ENCODE data around the gene PILRA. TPM values are rescaled to one million over a fixed set of nuclear protein-coding genes. Genes with fewer than 3 reads are reported as not detected.

PILRA gene
- total and polyA plus RNA-seq, 4 donors: 1.5 to 3.5 (median 3.1) TPM

- Histone ChIP-seq H3K27me3 (ENCODE audit: control insufficient read depth in 4 of 4, insufficient read depth in 4 of 4, low read length in 3 of 4) (no peaks in the 10 kb centered on the region), H3K4me1 (ENCODE audit: control insufficient read depth in 4 of 4, insufficient read depth in 4 of 4, low read length in 3 of 4) (no peaks in the 10 kb centered on the region), H3K4me3 (ENCODE audit: low read depth in 1 of 3, low read length in 3 of 3) (no peak overlapping the region), H3K9ac (ENCODE audit: low read depth in 1 of 2, low read length in 2 of 2) (no peak overlapping the region), H3K27ac (ENCODE audit: low read depth in 1 of 2, low read length in 2 of 2) (no peak overlapping the region), H3K36me3 (ENCODE audit: control insufficient read depth in 4 of 4, insufficient read depth in 3 of 4, low read depth in 1 of 4, low read length in 3 of 4) (no peaks in the 10 kb centered on the region), H3K9me3 (ENCODE audit: control insufficient read depth in 4 of 4, low read length in 3 of 4) (no peaks in the 10 kb centered on the region)
- DNase-seq (ENCODE audit: low spot score): no peak
- WGBS: 85% methylated on average over 2 of the region's 2 CpGs
- TF ChIP-seq NR2F2 (IDR thresholded peaks at IDR 0.05): no peak
These were observed 14.4 kb downstream of the PILRA start for GRCh38 chr7:100387695-100388094.

- H3K36me3 ChIP-seq (ENCODE audit: control insufficient read depth in 4 of 4, insufficient read depth in 3 of 4, low read depth in 1 of 4, low read length in 3 of 4): no peaks in the 10 kb centered on the region
These were observed 16.3 kb downstream of the PILRA start for GRCh38 chr7:100389437-100390088.

GRCh38 chr7:100390286-100391009 lies 17.2 kb downstream of the PILRA start:
- WGBS: 78% methylated on average over 3 of the region's 3 CpGs
- no peak overlapping the region for H3K9ac ChIP-seq (ENCODE audit: low read depth in 1 of 2, low read length in 2 of 2)
- H3K4me1 ChIP-seq (ENCODE audit: control insufficient read depth in 4 of 4, insufficient read depth in 4 of 4, low read length in 3 of 4): no peaks in the 10 kb centered on the region
- H3K27me3 ChIP-seq (ENCODE audit: control insufficient read depth in 4 of 4, insufficient read depth in 4 of 4, low read length in 3 of 4): no peaks in the 10 kb centered on the region
- H3K4me3 ChIP-seq (ENCODE audit: low read depth in 1 of 3, low read length in 3 of 3): no peak overlapping the region
- no peak overlapping the region for H3K27ac ChIP-seq (ENCODE audit: low read depth in 1 of 2, low read length in 2 of 2)
- no peaks in the 10 kb centered on the region for H3K9me3 ChIP-seq (ENCODE audit: control insufficient read depth in 4 of 4, low read length in 3 of 4)
- TF ChIP-seq RXRA (IDR thresholded peaks at IDR 0.05) (no peak), YY1 (IDR thresholded peaks at IDR 0.05) (no peak), TAF1 (conservative IDR thresholded peaks at IDR 0.05) (no peak), GABPA (IDR thresholded peaks at IDR 0.05 in 1 of 2, conservative IDR thresholded peaks at IDR 0.05 in 1 of 2) (no peak), FOXA2 (IDR thresholded peaks at IDR 0.05) (no peak), ATF3 (IDR thresholded peaks at IDR 0.05) (no peak), FOXA1 (IDR thresholded peaks at IDR 0.05) (no peak), SP1 (IDR thresholded peaks at IDR 0.05) (no peak), HNF4A (conservative IDR thresholded peaks at IDR 0.05) (no peak), REST (IDR thresholded peaks at IDR 0.05) (no peak), HNF4G (IDR thresholded peaks at IDR 0.05) (no peak), EGR1 (IDR thresholded peaks at IDR 0.05; ENCODE audit: low read depth in 2 of 2) (no peak), ZBTB33 (IDR thresholded peaks at IDR 0.05) (no peak), JUND (IDR thresholded peaks at IDR 0.05) (no peak), CTCF (IDR thresholded peaks at IDR 0.05; ENCODE audit: low read depth, low read length, missing input control) (no peak), RAD21 (IDR thresholded peaks at IDR 0.05) (no peak), NR2F2 (IDR thresholded peaks at IDR 0.05) (no peak), MAX (IDR thresholded peaks at IDR 0.05) (no peak)
- no peaks in the 10 kb centered on the region for H3K36me3 ChIP-seq (ENCODE audit: control insufficient read depth in 4 of 4, insufficient read depth in 3 of 4, low read depth in 1 of 4, low read length in 3 of 4)
- no peak for DNase-seq (ENCODE audit: low spot score)

More at GRCh38 chr7:100389437-100390088, 16.3 kb downstream of the PILRA start:
- WGBS: 77% methylated on average over 9 of the region's 9 CpGs
- Histone ChIP-seq H3K27ac (ENCODE audit: low read depth in 1 of 2, low read length in 2 of 2) (no peak overlapping the region), H3K27me3 (ENCODE audit: control insufficient read depth in 4 of 4, insufficient read depth in 4 of 4, low read length in 3 of 4) (no peaks in the 10 kb centered on the region), H3K4me1 (ENCODE audit: control insufficient read depth in 4 of 4, insufficient read depth in 4 of 4, low read length in 3 of 4) (no peaks in the 10 kb centered on the region), H3K9me3 (ENCODE audit: control insufficient read depth in 4 of 4, low read length in 3 of 4) (no peaks in the 10 kb centered on the region), H3K9ac (ENCODE audit: low read depth in 1 of 2, low read length in 2 of 2) (no peak overlapping the region), H3K4me3 (ENCODE audit: low read depth in 1 of 3, low read length in 3 of 3) (no peak overlapping the region)
- DNase-seq (ENCODE audit: low spot score): no peak
- no peak for TF ChIP-seq TAF1 (conservative IDR thresholded peaks at IDR 0.05)
- TF ChIP-seq RAD21 (IDR thresholded peaks at IDR 0.05): no peak
- TF ChIP-seq ATF3 (IDR thresholded peaks at IDR 0.05): no peak
